GM15510 (cell line): ENCODE data around the gene SPP2.

ENCODE experiments used
- POLR2A ChIP-seq: IDR thresholded peaks from 3 replicates; pipeline ENCODE4 v1.6.1; 2011; ENCODE audit warnings: borderline replicate concordance; ENCODE audit not compliant: insufficient read length; ENCODE audit errors: extremely low read depth

SPP2 gene, protein sequence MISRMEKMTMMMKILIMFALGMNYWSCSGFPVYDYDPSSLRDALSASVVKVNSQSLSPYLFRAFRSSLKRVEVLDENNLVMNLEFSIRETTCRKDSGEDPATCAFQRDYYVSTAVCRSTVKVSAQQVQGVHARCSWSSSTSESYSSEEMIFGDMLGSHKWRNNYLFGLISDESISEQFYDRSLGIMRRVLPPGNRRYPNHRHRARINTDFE

DNA sequence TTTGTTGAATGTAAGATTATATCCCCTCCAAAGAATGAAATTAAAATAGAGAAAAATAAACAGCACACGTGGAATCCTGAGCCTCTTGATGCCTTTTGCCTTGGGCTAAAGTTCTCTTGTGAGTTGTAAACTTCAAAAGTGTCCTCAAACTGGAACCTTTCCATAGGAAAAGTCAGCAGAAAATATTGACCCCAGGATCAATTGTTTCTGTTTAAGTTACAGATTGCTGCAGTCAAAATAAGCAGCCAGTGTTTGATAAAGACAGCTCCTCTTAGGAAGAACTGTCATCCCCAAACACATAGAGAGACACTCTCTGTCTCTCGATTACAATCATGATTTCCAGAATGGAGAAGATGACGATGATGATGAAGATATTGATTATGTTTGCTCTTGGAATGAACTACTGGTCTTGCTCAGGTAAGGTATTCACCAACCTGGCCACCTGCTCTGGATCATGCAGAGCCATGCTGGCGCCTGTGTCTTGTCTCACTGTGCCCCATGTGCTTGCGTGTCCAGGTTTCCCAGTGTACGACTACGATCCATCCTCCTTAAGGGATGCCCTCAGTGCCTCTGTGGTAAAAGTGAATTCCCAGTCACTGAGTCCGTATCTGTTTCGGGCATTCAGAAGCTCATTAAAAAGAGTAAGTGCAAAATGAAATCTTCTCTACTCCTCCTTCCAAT, at the start of gene SPP2:
TSS of gene SPP2 (plus strand) at position 248 of the 681 bp plus-strand sequence. CDS start at position 333, 85 bp downstream.
- no peak for TF ChIP-seq POLR2A

DNA sequence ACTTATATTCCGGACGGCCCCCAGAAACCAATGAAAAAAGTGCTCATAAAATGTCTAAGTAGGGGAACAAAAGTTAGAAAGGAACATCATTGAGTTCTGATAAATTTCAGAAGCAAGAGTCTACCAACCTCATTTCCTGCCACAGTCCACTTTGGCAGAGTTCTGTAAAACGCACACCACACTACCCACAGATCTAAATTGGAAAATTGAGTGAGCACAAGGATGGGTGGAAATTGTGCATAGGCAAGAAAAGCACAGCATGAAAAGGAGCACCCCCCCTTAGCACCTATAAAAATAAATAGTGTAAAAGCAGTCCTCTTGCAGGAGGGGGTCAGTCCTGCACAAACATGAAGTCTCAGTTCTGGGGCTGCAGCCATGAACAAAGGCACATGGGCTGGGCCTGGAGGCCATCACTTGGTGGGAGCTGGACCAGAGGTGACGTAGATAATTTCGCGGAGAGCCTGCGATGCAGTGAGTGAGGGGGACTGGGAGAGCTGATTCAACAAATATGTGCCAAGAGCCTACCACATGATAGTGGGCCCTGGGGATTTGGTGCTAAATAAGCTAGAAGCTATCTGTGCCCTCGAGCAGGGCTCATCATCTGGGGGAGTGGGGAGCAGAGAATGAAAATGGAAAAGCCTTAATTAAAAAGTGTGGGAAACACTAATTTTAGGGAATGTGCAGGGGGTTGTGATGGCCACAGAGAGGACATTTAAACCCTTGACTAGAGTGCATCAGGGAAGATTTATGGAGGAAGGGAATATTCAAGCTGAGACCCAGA, 48.9 kb upstream of the SPP2 start:
- TF ChIP-seq POLR2A, result no peak

DNA sequence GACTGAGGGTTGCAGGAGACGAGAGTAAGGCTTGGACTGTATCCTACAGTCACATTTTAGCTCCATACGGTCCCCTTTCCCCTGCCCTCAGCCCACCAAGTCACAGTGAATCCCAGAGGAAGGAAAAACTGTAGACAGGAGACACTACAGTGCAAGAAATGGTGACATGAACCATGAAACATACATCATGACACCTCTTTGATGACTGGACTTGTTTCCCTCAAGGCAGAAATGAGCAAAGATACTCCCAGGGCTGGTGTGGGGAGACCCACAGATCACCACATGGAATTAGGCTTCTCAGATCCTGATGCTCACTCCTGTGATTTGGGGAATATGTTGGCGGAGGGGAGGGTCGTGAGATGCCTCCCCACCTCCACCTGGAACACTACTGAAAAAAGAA, 48.2 kb upstream of the SPP2 start:
- no peak for TF ChIP-seq POLR2A

DNA sequence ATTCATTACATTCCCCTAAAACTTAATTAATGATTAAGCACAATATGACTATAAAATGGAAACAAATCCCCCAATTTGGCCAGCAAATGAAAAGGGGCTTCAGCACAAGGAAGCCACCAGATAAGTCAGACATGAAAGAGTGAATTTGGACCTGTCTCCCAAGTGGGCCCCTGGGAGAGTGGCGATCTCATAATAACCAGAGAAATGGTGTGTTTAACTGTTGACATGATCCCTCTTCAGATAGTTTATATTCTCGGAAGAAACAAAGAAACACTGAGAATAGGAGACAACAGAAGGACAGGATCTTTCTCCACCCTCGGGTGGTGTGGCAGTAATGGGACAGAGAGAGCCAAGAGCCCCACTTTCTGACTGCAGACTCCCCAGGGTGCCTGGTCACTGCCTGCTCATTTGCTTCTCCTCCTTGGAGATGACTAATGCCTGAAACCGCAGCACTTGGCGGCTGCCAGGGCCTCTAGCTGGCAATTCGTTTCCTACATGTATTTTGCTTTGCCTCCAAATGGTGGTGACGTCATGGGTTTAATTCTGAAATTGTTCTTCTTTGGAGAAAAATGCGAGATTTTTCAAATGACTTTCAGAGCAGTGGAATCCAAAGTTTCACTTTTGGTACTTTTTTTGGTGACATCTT, 46.4 kb upstream of the SPP2 start:
- no peak for TF ChIP-seq POLR2A

DNA sequence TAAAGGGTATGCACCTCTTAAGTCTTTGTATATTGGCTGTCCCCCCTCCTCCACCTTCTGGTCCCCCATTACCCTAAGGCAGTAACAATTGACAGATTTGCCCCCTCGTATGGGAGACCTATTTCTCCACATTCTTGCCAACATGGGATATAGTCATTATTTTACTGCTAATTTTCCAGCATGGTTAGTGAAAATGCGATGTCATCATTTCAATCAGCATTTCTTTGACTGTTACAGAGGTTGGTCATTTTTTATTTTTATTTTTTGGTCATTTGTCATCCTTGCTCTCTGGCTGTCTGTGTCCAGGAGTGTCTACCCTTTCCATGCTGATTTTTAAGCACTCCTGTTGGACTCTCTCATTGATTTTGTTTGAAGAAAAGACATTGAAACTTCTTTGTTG, 45.4 kb upstream of the SPP2 start:
- TF ChIP-seq POLR2A, result no peak

DNA sequence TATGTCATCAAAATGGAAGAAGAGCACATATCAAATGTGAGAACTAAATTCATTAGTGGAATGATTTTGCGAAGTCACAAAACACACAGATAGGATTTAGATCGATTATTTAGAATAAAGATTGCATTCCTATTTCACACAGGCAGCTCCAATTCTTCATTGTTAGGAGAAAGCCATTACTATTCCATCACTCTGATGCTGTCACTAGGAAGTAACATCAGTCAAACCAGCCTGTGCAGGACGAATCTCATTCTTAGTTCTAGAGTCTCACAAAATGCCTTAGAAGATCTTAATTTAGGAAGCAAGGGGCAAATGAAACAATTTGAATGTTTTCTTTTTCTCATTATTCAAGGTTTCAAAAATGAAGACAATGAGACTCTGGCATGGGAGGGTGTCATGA, 44.0 kb upstream of the SPP2 start:
- TF ChIP-seq POLR2A, result no peak

DNA sequence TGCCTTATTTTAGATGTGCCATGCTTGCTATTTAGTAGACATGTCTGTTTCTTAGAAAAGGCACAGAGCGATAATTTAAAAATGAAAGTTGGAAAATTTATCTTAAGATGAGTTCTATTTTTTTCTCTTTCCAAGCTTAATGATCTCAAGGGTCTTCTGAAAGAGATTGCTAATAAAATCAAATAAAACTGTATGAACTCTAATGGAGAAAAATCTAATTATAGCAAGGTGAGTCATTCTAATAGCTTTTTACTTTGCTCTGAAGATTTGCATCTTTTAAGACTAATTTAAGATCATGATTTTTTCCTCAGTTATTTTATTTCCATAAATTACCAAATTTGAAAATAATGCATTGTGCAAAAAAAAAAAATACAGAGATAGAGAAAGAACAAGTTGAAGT, 36.1 kb upstream of the SPP2 start:
- TF ChIP-seq POLR2A, result no peak

DNA sequence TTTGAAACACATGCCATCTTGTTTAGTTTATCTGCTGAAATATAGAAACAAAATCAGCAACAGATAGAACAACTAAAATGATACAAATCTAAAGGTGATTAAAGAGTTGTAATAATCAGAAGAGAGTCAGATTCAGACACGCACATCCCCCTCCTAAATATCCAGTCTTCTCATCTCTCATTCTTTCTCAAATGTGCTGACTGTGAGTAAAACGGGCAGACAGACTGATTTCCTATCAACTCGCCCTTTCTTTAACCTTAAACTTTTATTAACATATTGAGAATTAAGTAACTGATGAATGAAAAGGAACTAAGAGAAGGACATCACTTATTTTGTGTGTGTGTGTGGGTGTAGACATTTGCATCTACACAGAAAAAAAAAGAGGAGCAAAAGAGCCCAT, 34.6 kb upstream of the SPP2 start:
- TF ChIP-seq POLR2A, result no peak

DNA sequence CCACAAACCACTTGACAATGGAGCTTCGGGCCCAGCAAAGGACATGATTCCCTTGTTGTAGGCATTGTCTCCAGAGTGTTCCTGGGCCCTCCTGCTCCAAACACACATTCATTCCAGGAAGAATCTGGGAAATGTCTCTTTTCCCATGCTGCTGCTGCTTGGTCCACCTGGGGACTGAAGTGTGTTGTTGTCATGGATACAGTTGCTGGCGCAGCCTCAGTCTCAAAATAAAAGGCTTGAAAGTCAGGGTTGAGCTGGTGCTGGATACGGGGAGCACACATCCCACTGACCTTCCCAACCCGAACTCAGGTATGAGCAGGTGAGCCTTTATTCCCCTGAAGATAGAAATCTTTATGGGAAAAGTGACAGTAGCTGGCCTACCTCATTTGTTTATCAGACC, 30.6 kb upstream of the SPP2 start:
- TF ChIP-seq POLR2A, result no peak

DNA sequence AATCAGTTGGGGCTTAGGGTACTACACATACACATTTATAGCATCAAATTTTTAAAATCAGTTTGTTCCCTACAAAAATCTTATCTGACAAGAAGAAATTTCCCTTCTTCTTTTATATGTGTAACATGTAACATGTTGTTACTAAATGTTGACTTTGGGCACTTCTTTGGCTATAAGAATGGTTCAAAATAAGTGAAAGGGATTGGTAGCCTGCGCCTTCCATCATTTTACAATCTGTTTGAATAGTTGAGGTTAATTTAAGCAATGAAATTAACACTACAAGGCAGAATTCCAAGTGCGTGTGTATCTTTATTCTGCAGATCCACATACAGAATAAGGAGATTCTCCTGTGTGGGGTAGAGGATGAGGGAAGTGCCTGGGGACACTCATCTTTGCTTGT, 30.2 kb upstream of the SPP2 start:
- TF ChIP-seq POLR2A, result no peak

DNA sequence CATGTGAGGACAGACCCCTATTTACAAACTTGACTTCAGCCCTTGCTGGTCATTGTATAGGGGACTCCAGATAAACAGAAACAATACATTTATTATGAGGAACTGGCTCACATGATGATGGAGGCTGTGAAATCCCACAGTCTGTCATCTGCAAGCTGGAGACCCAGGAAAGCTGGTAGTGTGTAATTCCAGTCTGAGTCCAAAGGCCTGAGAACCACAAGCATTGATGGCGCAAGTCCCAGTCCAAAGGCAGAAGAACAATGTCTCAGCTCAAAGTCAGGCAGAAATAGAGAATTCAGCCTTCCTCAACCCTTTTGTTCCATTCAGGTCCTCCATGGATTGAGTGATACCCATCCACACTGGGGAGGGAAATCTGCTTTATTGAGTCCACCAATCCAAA, 28.1 kb upstream of the SPP2 start:
- no peak for TF ChIP-seq POLR2A

DNA sequence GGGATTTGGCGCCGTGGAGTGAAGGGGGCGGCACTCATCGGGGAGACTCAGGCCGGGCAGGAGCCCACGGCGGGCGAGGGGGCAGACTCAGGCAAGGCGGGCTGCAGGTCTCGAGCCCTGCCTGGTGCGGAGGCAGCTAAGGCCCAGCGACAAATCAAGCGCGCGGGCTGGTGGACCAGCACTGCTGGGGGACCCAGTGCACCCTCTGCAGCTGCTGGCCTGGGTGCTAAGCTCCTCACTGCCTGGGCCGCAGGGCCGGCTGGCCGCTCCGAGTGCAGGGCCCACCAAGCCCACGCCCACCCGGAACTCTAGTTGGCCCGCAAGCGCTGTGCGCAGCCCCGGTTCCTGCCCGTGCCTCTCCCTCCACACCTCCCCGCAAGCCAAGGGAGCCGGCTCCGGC, 26.2 kb upstream of the SPP2 start:
- no peak for TF ChIP-seq POLR2A

DNA sequence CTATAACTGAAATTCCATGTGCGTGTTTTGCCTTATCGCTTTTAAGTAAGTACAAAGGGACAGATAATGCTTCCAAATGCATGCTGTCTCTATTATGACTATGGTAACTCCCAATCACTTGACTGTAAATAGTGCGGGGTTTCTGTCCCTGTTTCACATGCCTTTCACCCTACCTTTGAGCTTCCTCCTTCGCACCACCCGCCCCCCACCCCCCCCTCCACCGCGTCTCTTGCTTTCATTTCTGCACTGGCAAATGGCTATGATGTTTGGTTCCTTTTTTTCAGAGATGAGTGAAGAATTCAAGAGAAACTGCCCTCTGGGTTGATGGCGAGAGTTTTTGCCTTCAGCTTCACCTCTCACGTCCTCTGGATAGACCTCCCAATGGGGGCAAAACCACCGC, 25.0 kb upstream of the SPP2 start:
- TF ChIP-seq POLR2A, result no peak

DNA sequence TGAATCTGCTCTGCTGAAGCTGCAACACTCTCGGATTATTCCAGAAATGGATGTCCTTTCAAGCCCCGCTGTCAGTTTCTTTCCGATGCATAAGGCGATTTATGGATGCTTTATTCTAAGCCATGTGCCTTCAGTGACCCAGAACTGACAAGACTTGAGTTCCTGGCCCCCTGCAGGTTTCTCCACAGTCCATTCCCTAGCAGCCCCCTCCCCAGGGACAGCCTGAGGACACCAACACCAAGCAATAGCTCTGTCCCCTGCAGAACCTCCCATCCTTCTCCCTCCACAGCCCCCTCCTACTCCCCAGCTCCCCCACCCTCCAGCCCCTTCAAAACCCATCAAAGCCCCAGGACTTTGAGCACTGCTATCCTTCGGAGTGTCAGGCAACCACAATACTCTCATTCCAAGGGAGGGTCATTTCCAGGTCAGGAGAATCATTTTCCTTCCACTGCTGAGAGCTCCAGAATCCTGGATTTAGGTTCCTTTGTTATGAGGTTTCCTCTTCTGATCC, 24.6 kb upstream of the SPP2 start:
- TF ChIP-seq POLR2A, result no peak

DNA sequence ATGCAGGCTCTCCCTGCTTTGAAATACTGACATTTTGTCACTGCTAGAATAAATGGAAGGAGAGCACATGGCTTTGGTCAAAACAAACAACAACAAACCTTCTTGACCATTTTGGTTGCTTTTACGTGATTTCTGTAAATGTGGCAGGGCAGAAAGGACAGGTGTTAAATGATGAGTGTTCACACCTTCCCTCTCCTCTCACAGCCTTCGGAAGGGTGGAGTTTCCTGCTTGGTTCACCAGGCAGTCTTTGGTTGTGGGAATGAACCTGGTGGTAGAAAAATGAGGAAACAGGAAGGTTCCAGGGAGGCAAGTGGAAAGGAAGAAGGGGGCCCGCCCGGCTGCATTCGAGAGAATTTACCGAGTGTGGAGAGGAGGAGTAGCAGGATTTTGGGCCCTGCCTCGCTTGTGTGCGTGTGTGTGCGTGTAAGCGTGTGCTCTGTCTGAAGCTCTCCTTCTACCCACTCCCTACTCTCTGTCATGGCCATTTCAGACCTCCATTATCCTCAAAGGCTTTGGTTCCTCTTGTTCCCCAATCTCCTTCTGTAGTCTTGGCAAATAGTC, 23.7 kb upstream of the SPP2 start:
- TF ChIP-seq POLR2A, result no peak
